ENCODE measurements around the gene KIAA0586.
"Not testable (repeated sequence)": the region's sequence is repeated elsewhere in the genome, so short reads cannot be mapped to it uniquely, and the experiment has no call there.

KIAA0586 gene

GRCh38 chr14:58427281-58428117 lies at the start of gene KIAA0586, which contains the start of gene TIMM9:
KIAA0586 (plus strand) TSS chr14:58427719; CDS start chr14:58428265, 546 bp downstream.
TIMM9 (minus strand) TSS chr14:58427531; CDS start chr14:58411945, 15,586 bp downstream.
- DNase-seq (ENCODE audit: low spot score), result peak; percentile 98

- DNase-seq (ENCODE audit: low spot score), result no peak
Measured at GRCh38 chr14:58390830-58391229, 36.7 kb upstream of the KIAA0586 start.

GRCh38 chr14:58395562-58395811 lies 32.0 kb upstream of the KIAA0586 start:
- no peak for DNase-seq (ENCODE audit: low spot score)

GRCh38 chr14:58395812-58396788 lies 31.4 kb upstream of the KIAA0586 start, which contains the start of gene TOMM20L:
TOMM20L (plus strand) TSS chr14:58395930; CDS start chr14:58395958, 28 bp downstream.
- peak; percentile 81 for DNase-seq (ENCODE audit: low spot score)

GRCh38 chr14:58397156-58397555 lies 30.4 kb upstream of the KIAA0586 start:
- DNase-seq (ENCODE audit: low spot score), result no peak

- DNase-seq (ENCODE audit: low spot score), result no peak
Measured at GRCh38 chr14:58398495-58398894, 29.0 kb upstream of the KIAA0586 start.

GRCh38 chr14:58398895-58399294 lies 28.6 kb upstream of the KIAA0586 start:
- DNase-seq (ENCODE audit: low spot score), result no peak

- DNase-seq (ENCODE audit: low spot score), result no peak
Measured at GRCh38 chr14:58401587-58401986, 25.9 kb upstream of the KIAA0586 start.

GRCh38 chr14:58408681-58409215 lies 18.8 kb upstream of the KIAA0586 start:
- DNase-seq (ENCODE audit: low spot score), result no peak

- DNase-seq (ENCODE audit: low spot score), result peak; percentile 30
Measured at GRCh38 chr14:58414845-58415244, 12.7 kb upstream of the KIAA0586 start.

GRCh38 chr14:58415636-58416547 lies 11.6 kb upstream of the KIAA0586 start:
- no peak for DNase-seq (ENCODE audit: low spot score)

GRCh38 chr14:58416934-58417333 lies 10.6 kb upstream of the KIAA0586 start:
- DNase-seq (ENCODE audit: low spot score), result not testable (repeated sequence)

- peak; percentile 76 for DNase-seq (ENCODE audit: low spot score)
Measured at GRCh38 chr14:58426670-58427280, 744 bp upstream of the KIAA0586 start.

- DNase-seq (ENCODE audit: low spot score), result peak; percentile 85
Measured at GRCh38 chr14:58428118-58428683, 682 bp downstream of the KIAA0586 start.

GRCh38 chr14:58430156-58430555 lies 2.6 kb downstream of the KIAA0586 start:
- peak; percentile 94 for DNase-seq (ENCODE audit: low spot score)

- DNase-seq (ENCODE audit: low spot score), result no peak
Measured at GRCh38 chr14:58439476-58439875, 12.0 kb downstream of the KIAA0586 start.

- no peak for DNase-seq (ENCODE audit: low spot score)
Measured at GRCh38 chr14:58444627-58445026, 17.1 kb downstream of the KIAA0586 start.

- no peak for DNase-seq (ENCODE audit: low spot score)
Measured at GRCh38 chr14:58455593-58456265, 28.2 kb downstream of the KIAA0586 start.

- no peak for DNase-seq (ENCODE audit: low spot score)
Measured at GRCh38 chr14:58460772-58461171, 33.3 kb downstream of the KIAA0586 start.

GRCh38 chr14:58463147-58463546 lies 35.6 kb downstream of the KIAA0586 start:
- no peak for DNase-seq (ENCODE audit: low spot score)

All from RKO (cell line).